Neuronal stem cell (in vitro differentiated cells): ENCODE data around the gene SEMA3A.

ENCODE experiments used
- DNase-seq: peaks from one replicate; pipeline ENCODE4 v3.0.0-alpha.2; 2013; ENCODE audit warnings: low spot score
- H2AFZ ChIP-seq: one replicate; pipeline ENCODE4 v1.6.1; 2013; ENCODE audit warnings: mild to moderate bottlenecking, low read length, inconsistent platforms
- H2AK5ac ChIP-seq: 2 replicates; pipeline ENCODE4 v1.6.1; 2013; ENCODE audit warnings: low read depth, mild to moderate bottlenecking, inconsistent platforms, low read length, moderate library complexity, mixed read lengths
- H2BK120ac ChIP-seq: 2 replicates; pipeline ENCODE4 v1.6.1; 2013; ENCODE audit warnings: low read depth, mild to moderate bottlenecking, inconsistent platforms, low read length, moderate library complexity, mixed read lengths
- H2BK12ac ChIP-seq: one replicate; pipeline ENCODE4 v1.6.1; 2013; ENCODE audit warnings: low read length, inconsistent platforms
- H2BK15ac ChIP-seq: 2 replicates; pipeline ENCODE4 v1.6.1; 2013; ENCODE audit warnings: mild to moderate bottlenecking, low read length, inconsistent platforms, mixed read lengths
- H2BK5ac ChIP-seq: one replicate; pipeline ENCODE4 v1.6.1; 2013; ENCODE audit warnings: inconsistent platforms, mild to moderate bottlenecking, low read length, moderate library complexity
- H3K14ac ChIP-seq: one replicate; pipeline ENCODE4 v1.6.1; 2013; ENCODE audit warnings: low read length, inconsistent platforms
- H3K18ac ChIP-seq: 2 replicates; pipeline ENCODE4 v1.6.1; 2013; ENCODE audit warnings: low read length, inconsistent platforms
- H3K23ac ChIP-seq: 2 replicates; pipeline ENCODE4 v1.6.1; 2013; ENCODE audit warnings: low read depth, mild to moderate bottlenecking, mixed read lengths, low read length, inconsistent platforms; ENCODE audit not compliant: poor library complexity
- H3K27ac ChIP-seq: replicated peaks from 3 replicates; pipeline ENCODE4 v1.5.1; 2013; ENCODE audit warnings: low read length, inconsistent platforms
- H3K27me3 ChIP-seq, 3 experiments: 2 replicates each; pipeline ENCODE4 v1.6.1; 2013; ENCODE audit warnings: low read length in 3 of 3, mild to moderate bottlenecking in 2 of 3, inconsistent platforms in 1 of 3, low read depth in 1 of 3, mixed read lengths in 1 of 3, moderate library complexity in 1 of 3; ENCODE audit not compliant: control insufficient read depth in 3 of 3, insufficient read depth in 3 of 3
- H3K36me3 ChIP-seq, 2 donors: replicated peaks in 1 of 2; 2 replicates each; pipeline ENCODE4 v1.6.1; 2013; ENCODE audit warnings: low read length in 2 of 2; ENCODE audit not compliant: control insufficient read depth in 2 of 2, insufficient read depth in 2 of 2
- H3K4ac ChIP-seq: 2 replicates; pipeline ENCODE4 v1.6.1; 2013; ENCODE audit warnings: inconsistent platforms, mild to moderate bottlenecking, low read length, moderate library complexity
- H3K4me1 ChIP-seq, 2 donors: 1 replicate in 1 of 2; 2 replicates in 1 of 2; pipeline ENCODE4 v1.6.1; 2013; ENCODE audit warnings: low read length in 2 of 2, low read depth in 1 of 2; ENCODE audit not compliant: control insufficient read depth in 2 of 2, insufficient read depth in 1 of 2
- H3K4me2 ChIP-seq: one replicate; pipeline ENCODE4 v1.6.1; 2013; ENCODE audit warnings: mild to moderate bottlenecking, low read length, inconsistent platforms; ENCODE audit not compliant: insufficient read depth, poor library complexity, severe bottlenecking
- H3K4me3 ChIP-seq, 2 donors: 2 replicates each; pipeline ENCODE4 v1.5.1; 2013; ENCODE audit warnings: low read length in 2 of 2, mild to moderate bottlenecking in 2 of 2, inconsistent platforms in 1 of 2, moderate library complexity in 1 of 2
- H3K79me1 ChIP-seq: one replicate; pipeline ENCODE4 v1.6.1; 2013; ENCODE audit warnings: low read depth, mild to moderate bottlenecking, inconsistent platforms, low read length, moderate library complexity
- H3K9ac ChIP-seq: one replicate; pipeline ENCODE4 v1.6.1; 2013; ENCODE audit warnings: mild to moderate bottlenecking, low read depth, low read length, inconsistent platforms; ENCODE audit not compliant: poor library complexity
- H3K9me3 ChIP-seq, 2 donors: replicated peaks in 1 of 2; 2 replicates each; pipeline versions ENCODE3 to v1.6.1; 2013; ENCODE audit warnings: low read length in 2 of 2, mild to moderate bottlenecking in 2 of 2, inconsistent platforms in 1 of 2, low read depth in 1 of 2, mixed read lengths in 1 of 2, moderate library complexity in 1 of 2; ENCODE audit not compliant: control insufficient read depth in 2 of 2, insufficient read depth in 1 of 2
- H4K8ac ChIP-seq: one replicate; pipeline ENCODE4 v1.6.1; 2013; ENCODE audit warnings: low read depth, mild to moderate bottlenecking, inconsistent platforms, low read length, moderate library complexity
- H4K91ac ChIP-seq: one replicate; pipeline ENCODE4 v1.6.1; 2013; ENCODE audit warnings: low read length, low read depth, mild to moderate bottlenecking, inconsistent platforms; ENCODE audit not compliant: poor library complexity
- WGBS, 2 donors: extraction: QIAGEN DNeasy Blood & Tissue Kit; methylation state at CpG; one replicate each; pipeline ENCODE4 v1.1.7; 2013; ENCODE audit warnings: missing lambda C conversion rate in 2 of 2, mixed read lengths in 1 of 2; ENCODE audit not compliant: insufficient read length in 2 of 2, insufficient replicate concordance in 1 of 2; ENCODE audit errors: extremely low coverage in 2 of 2; 5-methylcytosine and 5-hydroxymethylcytosine counted together

SEMA3A gene

DNA sequence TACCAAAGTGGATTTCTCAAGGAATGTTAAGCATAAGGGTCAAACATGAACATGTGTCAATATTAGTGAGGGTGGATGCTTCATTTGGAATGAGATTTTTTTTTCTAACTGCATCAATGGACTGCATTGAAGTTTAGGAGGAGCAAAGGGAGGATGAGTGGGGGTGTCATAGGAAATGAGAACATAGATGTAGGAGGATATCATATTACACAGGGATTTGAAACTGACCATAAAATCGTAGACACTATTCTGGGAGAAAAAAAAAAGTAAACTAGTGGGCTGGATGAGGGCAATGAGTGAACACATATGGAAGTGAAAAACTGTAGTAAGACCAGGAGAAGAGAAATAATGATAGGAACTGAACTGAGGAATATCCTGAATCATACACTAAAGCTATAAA is 109.4 kb downstream of the SEMA3A start:
- H2AFZ ChIP-seq: no peak overlapping the region
- no peak overlapping the region for H4K8ac ChIP-seq
- no peak overlapping the region for H3K9ac ChIP-seq
- no peak overlapping the region for H3K23ac ChIP-seq
- no peak overlapping the region for H3K4me2 ChIP-seq
- H4K91ac ChIP-seq: no peak overlapping the region
- H2BK12ac ChIP-seq: no peak overlapping the region
- H2BK15ac ChIP-seq: no peak overlapping the region
- no CpG with 5 or more reads among the region's 1 CpG for WGBS, 2 donors
- peaks cover 0 to 2% of the 10 kb centered on the region in 2 donors for H3K36me3 ChIP-seq
- peaks cover 0 to 9% of the 10 kb centered on the region in 2 donors for H3K4me1 ChIP-seq
- no peak overlapping the region for H3K27ac ChIP-seq
- peaks cover 0 to 3% of the 10 kb centered on the region in 2 donors for H3K9me3 ChIP-seq
- H3K18ac ChIP-seq: no peak overlapping the region
- no peak overlapping the region for H2BK120ac ChIP-seq
- no peaks in the 10 kb centered on the region for H3K27me3 ChIP-seq
- no peaks in the 10 kb centered on the region for H3K79me1 ChIP-seq
- no peak overlapping the region for H2BK5ac ChIP-seq
- H3K4me3 ChIP-seq: no peak overlapping the region
- H2AK5ac ChIP-seq: no peak overlapping the region
- H3K4ac ChIP-seq: no peak overlapping the region
- DNase-seq: no peak
- no peak overlapping the region for H3K14ac ChIP-seq

DNA sequence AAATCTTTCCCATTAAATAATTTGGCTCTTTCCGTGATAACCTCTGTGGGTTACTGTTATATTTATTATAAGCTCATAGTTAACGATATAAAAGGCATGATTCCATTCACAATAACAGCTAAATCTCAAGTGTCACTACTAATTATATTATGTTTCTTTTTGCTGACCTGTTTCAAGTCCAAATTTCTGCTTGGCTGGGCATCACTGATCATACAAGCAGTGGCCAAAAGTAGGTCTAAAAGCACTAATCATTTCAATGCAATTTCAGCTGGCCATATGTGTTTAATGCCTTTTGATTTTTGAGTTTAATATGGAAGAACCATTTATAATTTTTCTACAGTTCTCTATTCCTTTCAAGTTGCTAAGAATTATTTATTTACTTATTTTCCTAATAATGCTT is 110.7 kb downstream of the SEMA3A start:
- WGBS, 2 donors: no CpG with 5 or more reads among the region's 2 CpGs

DNA sequence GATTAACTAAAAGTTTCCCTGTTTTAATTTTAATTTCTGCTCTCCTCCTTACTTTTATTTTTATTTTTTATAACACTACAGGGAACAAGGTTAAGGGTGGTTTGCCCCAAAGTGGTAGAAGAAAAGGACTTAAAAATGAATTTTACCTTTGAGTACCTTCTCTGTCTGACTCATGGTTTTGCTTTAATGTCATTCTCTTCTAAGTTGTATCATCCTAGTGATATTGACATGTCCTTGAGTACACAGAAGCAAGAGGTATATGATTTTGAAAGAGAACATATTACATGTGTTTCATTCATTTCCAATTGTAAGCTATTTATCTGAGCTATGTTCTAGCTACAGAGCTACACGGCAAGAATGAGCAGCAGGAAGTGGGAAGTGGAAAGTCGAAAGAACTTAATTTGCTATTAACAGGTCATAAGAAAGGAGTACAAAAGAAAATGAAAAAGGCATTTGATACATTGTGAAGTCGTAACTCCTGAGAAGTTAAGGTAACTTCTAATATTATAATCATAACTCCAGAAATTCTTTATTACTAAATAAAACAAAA is 112.5 kb downstream of the SEMA3A start:
- H3K18ac ChIP-seq: no peak overlapping the region

More for the DNA sequence above, 110.7 kb downstream of the SEMA3A start:
- no peak overlapping the region for H3K9ac ChIP-seq
- no peak overlapping the region for H2AFZ ChIP-seq
- no peak overlapping the region for H2BK12ac ChIP-seq
- no peak overlapping the region for H3K23ac ChIP-seq
- no peak overlapping the region for H3K4ac ChIP-seq
- H3K4me2 ChIP-seq: no peak overlapping the region
- DNase-seq: no peak
- H3K4me3 ChIP-seq: no peak overlapping the region
- H3K9me3 ChIP-seq: peaks cover 0 to 3% of the 10 kb centered on the region in 2 donors
- H3K27me3 ChIP-seq: no peaks in the 10 kb centered on the region
- no peak overlapping the region for H3K27ac ChIP-seq
- H2BK120ac ChIP-seq: no peak overlapping the region
- no peak overlapping the region for H2BK15ac ChIP-seq
- H4K8ac ChIP-seq: no peak overlapping the region
- H4K91ac ChIP-seq: no peak overlapping the region
- H3K4me1 ChIP-seq: peaks cover 0 to 4% of the 10 kb centered on the region in 2 donors
- H3K36me3 ChIP-seq: peaks cover 0 to 2% of the 10 kb centered on the region in 2 donors
- no peak overlapping the region for H2AK5ac ChIP-seq
- no peak overlapping the region for H2BK5ac ChIP-seq
- H3K79me1 ChIP-seq: no peaks in the 10 kb centered on the region
- no peak overlapping the region for H3K18ac ChIP-seq
- no peak overlapping the region for H3K14ac ChIP-seq

DNA sequence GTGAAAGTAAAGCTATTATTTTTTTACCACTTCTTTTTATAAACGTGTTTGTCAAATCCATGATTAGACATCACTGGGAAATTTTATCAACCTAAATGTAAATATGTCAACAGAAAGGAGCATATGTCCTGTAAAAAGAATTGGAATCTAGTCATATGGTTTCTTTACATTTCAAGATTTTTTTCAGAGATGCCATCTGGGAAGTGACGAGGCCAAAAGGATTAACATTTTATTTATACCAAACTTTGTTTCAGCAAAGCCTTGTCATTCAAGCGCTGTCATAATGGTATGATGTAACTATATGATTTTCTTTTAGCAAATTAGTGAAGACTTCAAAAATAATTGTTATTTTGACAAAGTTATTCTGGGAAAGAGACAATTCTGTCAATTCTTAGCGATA is 117.3 kb downstream of the SEMA3A start:
- Histone ChIP-seq H2BK12ac (no peak overlapping the region), H3K18ac (no peak overlapping the region), H2BK120ac (no peak overlapping the region), H3K4me3 (no peak overlapping the region), H3K9me3 (peaks cover 0 to 3% of the 10 kb centered on the region in 2 donors), H3K79me1 (no peaks in the 10 kb centered on the region), H2AK5ac (no peak overlapping the region), H3K27me3 (no peaks in the 10 kb centered on the region), H3K23ac (no peak overlapping the region), H3K14ac (no peak overlapping the region), H4K8ac (no peak overlapping the region), H3K9ac (no peak overlapping the region), H2BK5ac (no peak overlapping the region), H3K4me2 (no peak overlapping the region), H2AFZ (no peak overlapping the region), H3K4ac (no peak overlapping the region), H3K36me3 (peaks cover 0 to 8% of the 10 kb centered on the region in 2 donors), H2BK15ac (no peak overlapping the region), H4K91ac (no peak overlapping the region), H3K4me1 (no peaks in the 10 kb centered on the region), H3K27ac (no peak overlapping the region)
- no peak for DNase-seq
- WGBS, 2 donors: no CpG with 5 or more reads among the region's 4 CpGs

More for the DNA sequence above, 112.5 kb downstream of the SEMA3A start:
- WGBS, 2 donors: no CpG with 5 or more reads among the region's 3 CpGs
- Histone ChIP-seq H3K4me2 (no peak overlapping the region), H3K4me3 (no peak overlapping the region), H3K4ac (no peak overlapping the region), H3K4me1 (peaks cover 0 to 4% of the 10 kb centered on the region in 2 donors), H3K23ac (no peak overlapping the region), H2BK15ac (no peak overlapping the region), H3K36me3 (no peaks in the 10 kb centered on the region), H3K9ac (no peak overlapping the region), H2BK12ac (no peak overlapping the region), H3K79me1 (no peaks in the 10 kb centered on the region), H3K27ac (no peak overlapping the region), H4K8ac (no peak overlapping the region), H2BK5ac (no peak overlapping the region), H2AK5ac (no peak overlapping the region), H3K27me3 (no peaks in the 10 kb centered on the region), H3K9me3 (peaks cover 0 to 3% of the 10 kb centered on the region in 2 donors), H4K91ac (no peak overlapping the region), H2BK120ac (no peak overlapping the region), H3K14ac (no peak overlapping the region), H2AFZ (no peak overlapping the region)
- DNase-seq: no peak
